Motor neuron (in vitro differentiated cells): ENCODE measurements around the gene CD68. TPM values are rescaled to one million over a fixed set of nuclear protein-coding genes. Genes with fewer than 3 reads are reported as not detected.
A peak's percentile ranks its signal among the peaks of the same experiment; 100 is the strongest.

Experiments
- ATAC-seq, 8 experiments: fragments of 200-7000 bp; cut with Tn5 transposase; replicated peaks in 6 of 8; 2 replicates each; pipeline ENCODE4 v1.8.0; 2021; ENCODE audit warnings: mild to moderate bottlenecking in 8 of 8, moderate library complexity in 8 of 8
- H3K27ac ChIP-seq, 2 donors: fragments of 250-450 bp; sonication (Bioruptor Pico); 2 replicates each; pipeline ENCODE4 v1.9.0; 2021; ENCODE audit warnings: antibody characterized with exemption in 2 of 2, mild to moderate bottlenecking in 2 of 2, moderate library complexity in 1 of 2
- H3K4me1 ChIP-seq, 2 donors: fragments of 250-450 bp; sonication (Bioruptor Pico); replicated peaks in 1 of 2; 2 replicates each; pipeline ENCODE4 v1.6.1; 2021; ENCODE audit warnings: antibody characterized with exemption in 2 of 2, mild to moderate bottlenecking in 2 of 2, moderate library complexity in 1 of 2
- H3K4me3 ChIP-seq, 5 donors: fragments of 250-450 bp; sonication (Bioruptor Pico); 2 replicates each; pipeline ENCODE4 v1.9.0; 2021; ENCODE audit warnings: antibody characterized with exemption in 5 of 5, mild to moderate bottlenecking in 5 of 5, moderate library complexity in 4 of 5
- WGBS, 10 experiments: fragments of 450-650 bp; shearing (Covaris generic); methylation state at CpG; one replicate each; pipeline ENCODE4 v1.0.0; 2022; 5-methylcytosine and 5-hydroxymethylcytosine counted together
- in situ Hi-C, 9 experiments: fragments of 400-800 bp; cut with MboI; loops; one replicate each; pipeline ENCODE4 v1.15.0; 2021; ENCODE audit warnings: low sequenced_read_pairs in 9 of 9, low pct_unique_long_range_greater_than_20kb in 2 of 9; ENCODE audit not compliant: unreplicated experiment in 9 of 9
- total RNA-seq, 8 experiments: library from RNA; unstranded; fragments of 300-600 nt; gene quantifications; 2 replicates each; pipeline versions ENCODE4 v1.2.3 to v1.2.4, GENCODE V29; 2022

Gene CD68
- total RNA-seq, 8 experiments from 2014 or later = 0.58 to 15.7 (median 2.5) TPM

DNA sequence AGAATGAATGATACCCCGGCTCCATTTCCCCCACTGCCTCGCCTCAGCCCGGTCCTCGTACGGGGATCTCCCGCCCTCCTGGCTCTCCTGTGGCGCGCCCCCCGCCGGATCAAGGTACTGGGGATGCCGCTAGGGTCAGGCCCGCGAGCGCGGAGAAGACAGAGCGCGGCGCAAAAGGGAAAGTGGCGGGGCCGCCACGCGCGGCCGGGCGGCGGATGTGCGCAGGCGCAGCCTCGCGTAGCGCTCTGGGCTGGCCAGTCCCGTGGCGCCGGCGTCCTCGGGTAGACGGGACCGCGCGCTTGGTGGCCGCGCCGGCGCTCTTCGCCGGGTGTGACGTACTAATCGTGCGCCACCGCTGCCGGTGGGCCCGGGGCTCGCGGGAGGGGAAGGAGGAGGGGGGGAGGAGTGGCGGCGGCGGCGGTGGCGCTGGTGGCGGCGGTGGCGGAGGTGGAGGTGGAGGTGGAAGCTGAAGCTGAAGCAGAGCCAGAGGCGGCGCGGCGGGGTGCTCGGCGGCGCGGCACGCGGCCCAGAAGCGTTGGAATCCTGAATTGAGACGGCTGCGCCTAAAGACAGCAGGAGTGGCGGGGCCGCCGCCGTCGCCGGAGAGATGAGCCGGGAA, 17.7 kb upstream of the CD68 start, which contains the start of gene SENP3:
TSS of gene SENP3 (plus strand) at position 331 of the 619 bp plus-strand sequence. CDS start 1,158 bp downstream, outside the sequence.
- H3K27ac ChIP-seq = peak within 1 kb of the TSS; percentile 81 to 89
- in situ Hi-C loops = loop anchor here in 1 of 9 experiments (25.0 kb wide), 1 partner anchor 524 kb away; the partner anchor contains the start of genes SLC16A11 and SLC16A13
- H3K4me3 ChIP-seq = peak within 1 kb of the TSS; percentile 49 to 100 (median 95)
- ATAC-seq = peak; percentile 71 to 87 (median 82)
- peaks cover 21 to 31% of the 10 kb centered on the region in 2 donors for H3K4me1 ChIP-seq
- WGBS, 10 experiments = 0 to 2% methylated on average over 1 to 8 of the region's 82 CpGs; no CpG with 5 or more reads in 8 of the 10 experiments

DNA sequence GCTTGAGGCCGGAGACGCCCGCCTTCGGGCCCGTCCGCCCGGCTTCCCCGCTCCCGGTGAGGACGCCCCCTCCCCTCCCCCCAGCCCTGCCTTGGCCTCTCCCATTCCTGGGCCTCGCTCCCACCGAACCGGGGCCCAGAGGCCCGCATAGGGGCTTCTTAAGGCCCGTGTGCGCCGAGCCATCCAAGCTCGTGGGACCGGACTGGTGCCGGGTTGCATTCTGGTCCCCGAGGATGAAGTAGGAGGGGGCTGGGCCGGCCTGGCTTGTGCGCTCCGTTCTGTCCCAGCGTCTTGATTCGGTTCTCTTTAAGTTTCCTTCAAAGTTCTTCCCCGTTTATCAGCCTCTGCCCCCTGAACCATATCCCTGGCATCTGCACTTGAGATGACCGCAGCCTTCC, 17.2 kb upstream of the CD68 start:
- in situ Hi-C loops = loop anchor here in 1 of 9 experiments (25.0 kb wide), 1 partner anchor 525 kb away; the partner anchor contains the start of genes SLC16A11 and SLC16A13
- Histone ChIP-seq H3K4me1 (peaks cover 21 to 31% of the 10 kb centered on the region in 2 donors), H3K27ac (peak overlapping the region; percentile 81 to 89), H3K4me3 (peak overlapping the region; percentile 49 to 100 (median 95))
- peak in 3 of 8 experiments; percentile 2 to 12 (median 7) for ATAC-seq
- WGBS, 10 experiments = 0% methylated on average over 1 to 5 of the region's 28 CpGs; no CpG with 5 or more reads in 6 of the 10 experiments

DNA sequence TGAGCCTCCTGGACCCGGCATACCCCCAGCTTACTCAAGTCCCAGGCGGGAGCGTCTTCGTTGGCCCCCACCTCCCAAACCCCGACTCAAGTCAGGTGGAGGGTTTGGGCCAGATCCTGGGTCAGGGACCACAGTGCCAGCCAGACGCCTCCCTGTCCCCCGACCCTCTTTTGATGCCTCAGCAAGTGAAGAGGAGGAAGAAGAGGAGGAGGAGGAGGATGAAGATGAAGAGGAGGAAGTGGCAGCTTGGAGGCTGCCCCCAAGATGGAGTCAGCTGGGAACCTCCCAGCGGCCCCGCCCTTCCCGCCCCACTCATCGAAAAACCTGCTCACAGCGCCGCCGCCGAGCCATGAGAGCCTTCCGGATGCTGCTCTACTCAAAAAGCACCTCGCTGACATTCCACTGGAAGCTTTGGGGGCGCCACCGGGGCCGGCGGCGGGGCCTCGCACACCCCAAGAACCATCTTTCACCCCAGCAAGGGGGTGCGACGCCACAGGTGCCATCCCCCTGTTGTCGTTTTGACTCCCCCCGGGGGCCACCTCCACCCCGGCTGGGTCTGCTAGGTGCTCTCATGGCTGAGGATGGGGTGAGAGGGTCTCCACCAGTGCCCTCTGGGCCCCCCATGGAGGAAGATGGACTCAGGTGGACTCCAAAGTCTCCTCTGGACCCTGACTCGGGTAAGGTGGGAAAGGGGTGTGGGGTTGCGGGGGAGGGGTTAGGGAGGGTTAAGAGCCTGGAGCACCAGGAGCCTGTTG, 16.1 kb upstream of the CD68 start:
- H3K27ac ChIP-seq = no peak overlapping the region
- in situ Hi-C loops = loop anchor here in 1 of 9 experiments (25.0 kb wide), 1 partner anchor 526 kb away; the partner anchor contains the start of genes SLC16A11 and SLC16A13
- peaks cover 21% of the 10 kb centered on the region in 2 donors for H3K4me1 ChIP-seq
- peak overlapping the region in 4 of 5 donors; percentile 49 to 100 (median 96) for H3K4me3 ChIP-seq
- ATAC-seq = no peak
- WGBS, 10 experiments = 40 to 81% (median 75%) methylated on average over 1 to 7 of the region's 30 CpGs; no CpG with 5 or more reads in 5 of the 10 experiments

DNA sequence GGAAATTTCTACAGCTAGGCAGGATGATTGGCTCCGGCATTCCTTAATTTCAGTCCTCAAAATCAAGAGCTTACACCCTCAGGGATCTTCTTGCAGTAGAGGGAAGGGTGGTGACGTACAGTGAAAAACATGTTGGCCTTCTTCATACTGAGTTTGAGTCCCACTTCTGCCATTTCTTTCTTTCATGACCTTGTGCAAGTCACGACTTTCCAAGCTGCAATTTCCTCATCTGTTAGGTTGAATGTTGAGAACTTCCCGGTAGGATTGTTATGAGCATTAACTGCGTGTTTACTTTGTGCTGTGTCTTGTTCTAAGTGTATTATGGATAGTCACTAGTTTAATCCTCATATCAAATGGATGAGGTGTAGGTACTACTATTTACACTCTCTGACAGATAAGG, 9.9 kb upstream of the CD68 start:
- Histone ChIP-seq H3K4me1 (peaks cover 7% of the 10 kb centered on the region in 2 donors), H3K27ac (no peak overlapping the region), H3K4me3 (no peak overlapping the region)
- in situ Hi-C loops = loop anchor here in 1 of 9 experiments (25.0 kb wide), 1 partner anchor 532 kb away; the partner anchor contains the start of genes SLC16A11 and SLC16A13
- 60 to 100% (median 93%) methylated on average over 1 to 5 of the region's 5 CpGs; no CpG with 5 or more reads in 1 of the 10 experiments for WGBS, 10 experiments
- no peak for ATAC-seq

DNA sequence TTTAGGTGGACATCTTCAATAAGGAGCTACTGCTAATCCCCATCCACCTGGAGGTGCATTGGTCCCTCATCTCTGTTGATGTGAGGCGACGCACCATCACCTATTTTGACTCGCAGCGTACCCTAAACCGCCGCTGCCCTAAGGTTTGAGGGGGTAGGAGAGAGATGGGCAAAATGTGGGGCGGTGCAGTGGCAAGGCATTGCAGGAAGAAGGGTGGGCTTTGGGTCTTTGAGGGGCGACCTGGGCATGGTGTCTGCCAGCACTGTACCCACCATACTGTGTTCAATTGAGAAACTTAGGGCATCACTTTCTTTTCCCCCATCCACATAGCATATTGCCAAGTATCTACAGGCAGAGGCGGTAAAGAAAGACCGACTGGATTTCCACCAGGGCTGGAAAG, 9.1 kb upstream of the CD68 start:
- Histone ChIP-seq H3K27ac (no peak overlapping the region), H3K4me1 (peaks cover 14 to 15% of the 10 kb centered on the region in 2 donors), H3K4me3 (no peak overlapping the region)
- ATAC-seq = no peak
- WGBS, 10 experiments = 87 to 100% (median 93%) methylated on average over 2 to 6 of the region's 10 CpGs; no CpG with 5 or more reads in 6 of the 10 experiments
- in situ Hi-C loops = loop anchor here in 1 of 9 experiments (25.0 kb wide), 1 partner anchor 533 kb away; the partner anchor contains the start of genes SLC16A11 and SLC16A13

DNA sequence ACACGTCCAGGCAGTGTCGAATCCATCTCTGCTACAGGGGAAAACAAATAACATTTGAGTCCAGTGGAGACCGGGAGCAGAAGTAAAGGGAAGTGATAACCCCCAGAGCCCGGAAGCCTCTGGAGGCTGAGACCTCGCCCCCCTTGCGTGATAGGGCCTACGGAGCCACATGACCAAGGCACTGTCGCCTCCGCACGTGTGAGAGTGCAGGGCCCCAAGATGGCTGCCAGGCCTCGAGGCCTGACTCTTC, 7.2 kb upstream of the CD68 start:
- 0% methylated on average over 2 to 9 of the region's 11 CpGs; no CpG with 5 or more reads in 5 of the 10 experiments for WGBS, 10 experiments
- peak in 3 of 8 experiments; percentile 87 to 90 (median 88) for ATAC-seq
- Histone ChIP-seq H3K4me1 (peaks cover 16 to 17% of the 10 kb centered on the region in 2 donors), H3K4me3 (peak overlapping the region; percentile 35 to 50 (median 46)), H3K27ac (peak overlapping the region; percentile 73 to 83)
- in situ Hi-C loops = loop anchor here in 1 of 9 experiments (25.0 kb wide), 1 partner anchor 535 kb away; the partner anchor contains the start of genes SLC16A11 and SLC16A13

DNA sequence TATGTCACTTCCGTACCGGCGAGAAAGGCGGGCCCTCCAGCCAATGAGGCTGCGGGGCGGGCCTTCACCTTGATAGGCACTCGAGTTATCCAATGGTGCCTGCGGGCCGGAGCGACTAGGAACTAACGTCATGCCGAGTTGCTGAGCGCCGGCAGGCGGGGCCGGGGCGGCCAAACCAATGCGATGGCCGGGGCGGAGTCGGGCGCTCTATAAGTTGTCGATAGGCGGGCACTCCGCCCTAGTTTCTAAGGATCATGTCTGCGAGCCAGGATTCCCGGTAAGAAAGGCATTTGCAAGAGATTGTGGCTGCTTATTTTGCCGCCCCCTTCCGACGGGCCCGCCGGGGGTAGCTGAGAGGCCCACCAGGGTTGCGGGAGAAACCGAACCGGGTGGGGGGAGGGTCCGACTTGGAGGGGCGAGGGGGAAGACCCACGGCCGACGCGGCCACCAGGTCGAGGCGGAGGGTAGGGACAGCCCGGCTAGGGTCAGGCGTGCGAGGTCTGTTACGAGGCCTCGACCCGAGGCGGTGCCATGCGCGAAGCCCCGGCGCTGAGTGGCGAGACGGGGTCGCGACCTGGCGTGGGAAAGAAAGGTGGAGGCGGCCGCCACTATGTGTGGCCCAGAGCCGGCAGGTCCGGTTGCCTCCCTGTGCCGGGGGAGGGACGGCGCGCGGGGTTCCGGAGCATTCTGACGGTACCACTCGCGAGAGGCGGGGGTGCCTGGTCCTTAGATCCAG, 6.7 kb upstream of the CD68 start:
- 0% methylated on average over 1 to 9 of the region's 73 CpGs; no CpG with 5 or more reads in 6 of the 10 experiments for WGBS, 10 experiments

DNA sequence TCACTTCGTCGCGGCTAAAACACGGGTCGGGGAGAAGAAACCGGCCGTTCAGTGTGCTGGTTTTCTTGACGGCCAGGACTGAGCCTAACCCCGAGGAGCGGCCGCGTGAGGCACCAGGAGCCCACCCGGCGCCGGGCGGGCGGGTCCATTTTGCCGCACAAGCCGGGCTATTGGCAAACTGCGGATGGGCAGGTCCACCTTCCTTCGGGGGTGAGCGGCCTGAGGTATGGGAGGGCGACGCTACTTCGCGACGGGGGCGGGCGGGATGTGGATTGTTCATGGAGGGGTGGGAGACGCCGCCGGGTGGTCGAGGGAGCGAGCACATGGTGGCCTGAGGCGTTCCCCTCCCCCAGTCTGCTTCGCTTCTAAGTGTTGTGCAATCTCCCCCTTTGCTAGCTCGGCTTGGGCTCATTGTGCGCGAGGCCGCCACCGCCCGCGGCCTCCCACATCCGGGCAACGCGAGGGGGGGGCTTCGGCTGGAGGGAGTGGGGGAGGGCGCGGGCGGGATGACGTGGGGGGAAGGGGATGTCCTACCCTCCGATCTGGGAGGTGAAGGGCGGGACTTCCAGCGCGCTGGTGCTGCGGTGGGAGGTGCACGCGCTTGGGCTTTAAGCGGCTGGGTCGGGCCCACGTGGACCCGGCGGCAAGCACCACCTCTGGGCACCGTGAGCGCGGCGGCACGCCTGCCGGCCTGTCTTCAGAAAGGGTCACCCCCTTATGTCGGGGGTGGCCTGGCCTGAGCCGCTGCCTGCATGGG, 5.9 kb upstream of the CD68 start:
- Histone ChIP-seq H3K4me1 (peaks cover 16 to 17% of the 10 kb centered on the region in 2 donors), H3K27ac (peak overlapping the region; percentile 85 to 95), H3K4me3 (peak overlapping the region; percentile 74 to 95 (median 85))
- 0 to 2% methylated on average over 8 to 10 of the region's 71 CpGs; no CpG with 5 or more reads in 8 of the 10 experiments for WGBS, 10 experiments
- in situ Hi-C loops = loop anchor here in 1 of 9 experiments (25.0 kb wide), 1 partner anchor 536 kb away; the partner anchor contains the start of genes SLC16A11 and SLC16A13
- ATAC-seq = peak; percentile 9 to 60 (median 48)

More for the DNA sequence above, 6.7 kb upstream of the CD68 start:
- peaks cover 16 to 17% of the 10 kb centered on the region in 2 donors for H3K4me1 ChIP-seq
- in situ Hi-C loops = loop anchor here in 1 of 9 experiments (25.0 kb wide), 1 partner anchor 535 kb away; the partner anchor contains the start of genes SLC16A11 and SLC16A13
- ATAC-seq = peak; percentile 2 to 91 (median 76)
- peak overlapping the region; percentile 74 to 95 (median 85) for H3K4me3 ChIP-seq
- peak overlapping the region; percentile 85 to 95 for H3K27ac ChIP-seq

DNA sequence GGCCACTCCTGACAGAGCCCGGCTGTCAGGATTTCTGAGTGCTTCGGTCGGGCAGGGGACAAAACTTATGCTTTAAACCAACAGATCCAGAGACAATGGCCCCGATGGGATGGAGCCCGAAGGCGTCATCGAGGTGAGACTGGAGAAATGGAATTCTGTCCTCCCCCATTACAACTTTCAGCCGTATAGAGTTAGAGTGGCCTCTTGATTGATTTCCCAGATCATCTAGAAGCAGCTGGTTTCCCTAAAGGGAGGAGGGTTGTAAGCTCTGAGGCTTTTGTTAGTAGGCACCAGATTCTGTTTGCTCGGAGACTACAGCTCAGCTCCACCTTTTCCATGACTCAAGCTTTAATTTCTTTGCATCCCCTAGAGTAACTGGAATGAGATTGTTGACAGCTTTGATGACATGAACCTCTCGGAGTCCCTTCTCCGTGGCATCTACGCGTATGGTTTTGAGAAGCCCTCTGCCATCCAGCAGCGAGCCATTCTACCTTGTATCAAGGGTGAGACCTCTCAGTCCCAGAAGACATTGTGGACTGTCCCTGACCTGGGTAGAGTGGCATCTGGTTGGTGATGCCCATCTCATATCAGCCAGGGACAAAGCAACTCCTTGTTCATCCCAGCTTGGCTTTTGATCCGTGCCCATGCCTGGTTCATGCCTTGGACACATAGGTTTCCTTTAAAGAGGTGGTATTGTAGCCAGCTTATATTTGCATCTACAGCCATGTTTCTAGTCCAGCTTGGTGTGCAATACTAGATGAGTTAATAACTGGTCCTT, 5.1 kb upstream of the CD68 start:
- Histone ChIP-seq H3K4me3 (peak overlapping the region; percentile 74 to 95 (median 85)), H3K4me1 (peaks cover 16 to 18% of the 10 kb centered on the region in 2 donors), H3K27ac (peak overlapping the region; percentile 85 to 95)
- ATAC-seq = no peak
- 0 to 40% (median 21%) methylated on average over 1 to 11 of the region's 15 CpGs; no CpG with 5 or more reads in 2 of the 10 experiments for WGBS, 10 experiments
- in situ Hi-C loops = loop anchor here in 1 of 9 experiments (25.0 kb wide), 1 partner anchor 537 kb away; the partner anchor contains the start of genes SLC16A11 and SLC16A13

DNA sequence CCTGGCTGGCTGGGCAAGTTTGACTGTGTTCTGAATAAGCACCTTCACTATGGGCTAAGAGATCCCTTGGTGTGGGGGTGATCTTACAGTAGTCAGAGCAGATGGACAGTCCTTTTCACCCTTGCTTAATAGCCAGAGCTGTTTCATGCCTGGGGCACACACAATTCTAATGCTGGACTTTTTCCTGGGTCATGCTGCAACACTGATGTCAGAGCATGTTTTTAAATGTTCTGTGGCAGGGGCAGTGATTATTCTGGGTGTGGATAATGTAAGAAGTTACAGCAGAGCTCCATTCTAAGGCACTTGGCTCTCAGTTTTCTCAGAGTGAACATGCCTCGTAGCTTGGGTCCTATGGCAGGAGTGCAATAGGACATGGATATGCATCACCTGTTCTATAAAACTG, 4.0 kb upstream of the CD68 start:
- in situ Hi-C loops = no loop called here
- H3K4me1 ChIP-seq = peaks cover 16 to 21% of the 10 kb centered on the region in 2 donors
- WGBS, 10 experiments = 75 to 100% (median 86%) methylated on average over 1 of the region's 1 CpG; no CpG with 5 or more reads in 7 of the 10 experiments
- no peak for ATAC-seq
- no peak overlapping the region for H3K27ac ChIP-seq
- H3K4me3 ChIP-seq = no peak overlapping the region

DNA sequence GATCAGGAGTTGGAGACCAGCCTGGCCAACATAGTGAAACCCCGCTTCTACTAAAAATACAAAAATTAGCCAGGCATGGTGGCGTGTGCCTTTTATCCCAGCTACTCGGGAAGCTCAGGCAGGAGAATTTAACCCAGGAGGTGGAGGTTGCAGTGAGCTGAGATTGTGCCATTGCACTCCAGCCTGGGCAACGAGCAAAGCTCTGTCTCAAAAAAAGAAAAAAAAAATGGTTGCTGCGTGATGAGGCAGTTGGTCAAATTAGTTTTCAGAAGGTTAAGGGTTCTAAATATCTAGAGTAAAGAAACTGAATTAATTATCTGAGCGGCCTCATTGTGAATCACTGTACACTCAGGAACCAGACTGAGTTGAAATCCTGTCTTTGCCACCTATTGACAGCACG, 3.5 kb upstream of the CD68 start:
- 66 to 100% (median 95%) methylated on average over 1 to 7 of the region's 7 CpGs; no CpG with 5 or more reads in 1 of the 10 experiments for WGBS, 10 experiments
- in situ Hi-C loops = no loop called here
- Histone ChIP-seq H3K27ac (no peak overlapping the region), H3K4me1 (peaks cover 16 to 21% of the 10 kb centered on the region in 2 donors), H3K4me3 (no peak overlapping the region)
- no peak for ATAC-seq
